Measurements from ENCODE around the gene MSANTD7.

MSANTD7 gene

GRCh38 chr10:14879124-14879927 lies 41.2 kb downstream of the MSANTD7 start (continued):
- TF ChIP-seq, protein P1, sequence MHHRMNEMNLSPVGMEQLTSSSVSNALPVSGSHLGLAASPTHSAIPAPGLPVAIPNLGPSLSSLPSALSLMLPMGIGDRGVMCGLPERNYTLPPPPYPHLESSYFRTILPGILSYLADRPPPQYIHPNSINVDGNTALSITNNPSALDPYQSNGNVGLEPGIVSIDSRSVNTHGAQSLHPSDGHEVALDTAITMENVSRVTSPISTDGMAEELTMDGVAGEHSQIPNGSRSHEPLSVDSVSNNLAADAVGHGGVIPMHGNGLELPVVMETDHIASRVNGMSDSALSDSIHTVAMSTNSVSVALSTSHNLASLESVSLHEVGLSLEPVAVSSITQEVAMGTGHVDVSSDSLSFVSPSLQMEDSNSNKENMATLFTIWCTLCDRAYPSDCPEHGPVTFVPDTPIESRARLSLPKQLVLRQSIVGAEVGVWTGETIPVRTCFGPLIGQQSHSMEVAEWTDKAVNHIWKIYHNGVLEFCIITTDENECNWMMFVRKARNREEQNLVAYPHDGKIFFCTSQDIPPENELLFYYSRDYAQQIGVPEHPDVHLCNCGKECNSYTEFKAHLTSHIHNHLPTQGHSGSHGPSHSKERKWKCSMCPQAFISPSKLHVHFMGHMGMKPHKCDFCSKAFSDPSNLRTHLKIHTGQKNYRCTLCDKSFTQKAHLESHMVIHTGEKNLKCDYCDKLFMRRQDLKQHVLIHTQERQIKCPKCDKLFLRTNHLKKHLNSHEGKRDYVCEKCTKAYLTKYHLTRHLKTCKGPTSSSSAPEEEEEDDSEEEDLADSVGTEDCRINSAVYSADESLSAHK (tag by site-specific recombination; IDR thresholded peaks at IDR 0.05), result no peak
- TF ChIP-seq ZNF777 (tag by site-specific recombination; IDR thresholded peaks at IDR 0.05; ENCODE audit: borderline replicate concordance), result no peak
- TF ChIP-seq, protein P2, sequence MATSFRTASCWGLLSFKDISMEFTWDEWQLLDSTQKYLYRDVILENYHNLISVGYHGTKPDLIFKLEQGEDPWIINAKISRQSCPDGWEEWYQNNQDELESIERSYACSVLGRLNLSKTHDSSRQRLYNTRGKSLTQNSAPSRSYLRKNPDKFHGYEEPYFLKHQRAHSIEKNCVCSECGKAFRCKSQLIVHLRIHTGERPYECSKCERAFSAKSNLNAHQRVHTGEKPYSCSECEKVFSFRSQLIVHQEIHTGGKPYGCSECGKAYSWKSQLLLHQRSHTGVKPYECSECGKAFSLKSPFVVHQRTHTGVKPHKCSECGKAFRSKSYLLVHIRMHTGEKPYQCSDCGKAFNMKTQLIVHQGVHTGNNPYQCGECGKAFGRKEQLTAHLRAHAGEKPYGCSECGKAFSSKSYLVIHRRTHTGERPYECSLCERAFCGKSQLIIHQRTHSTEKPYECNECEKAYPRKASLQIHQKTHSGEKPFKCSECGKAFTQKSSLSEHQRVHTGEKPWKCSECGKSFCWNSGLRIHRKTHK (tag by site-specific recombination; IDR thresholded peaks at IDR 0.05), result no peak
- TF ChIP-seq ZNF132 (tag by site-specific recombination; IDR thresholded peaks at IDR 0.05; ENCODE audit: borderline replicate concordance), result no peak
- peak; percentile 22; the same call in 1 of the 2 replicates for TF ChIP-seq KLF9 (tag by site-specific recombination; IDR thresholded peaks at IDR 0.05; ENCODE audit: low read depth)
- TF ChIP-seq ZNF362 (tag by site-specific recombination; IDR thresholded peaks at IDR 0.05), result peak; percentile 89
- TF ChIP-seq ZNF394 (tag by site-specific recombination; IDR thresholded peaks at IDR 0.05; ENCODE audit: borderline replicate concordance), result 0 out of 2 replicates have a peak, but pooled peaks have one; percentile 14
- peak; percentile 62 for TF ChIP-seq ZNF335 (tag by site-specific recombination; conservative IDR thresholded peaks at IDR 0.05)
- peak; percentile 50; the same call in 1 of the 2 replicates for TF ChIP-seq PRDM1 (tag by site-specific recombination; IDR thresholded peaks at IDR 0.05)
- TF ChIP-seq ZSCAN16 (tag by site-specific recombination; IDR thresholded peaks at IDR 0.05), result no peak
- TF ChIP-seq ZNF600 (tag by site-specific recombination; IDR thresholded peaks at IDR 0.05), result peak; percentile 84
- peak; percentile 23; the same call in 1 of the 2 replicates for TF ChIP-seq ZNF501 (tag by site-specific recombination; IDR thresholded peaks at IDR 0.05)
- peak; percentile 72 for TF ChIP-seq ZFHX2 (tag by site-specific recombination; conservative IDR thresholded peaks at IDR 0.05)
- TF ChIP-seq ZNF138 (tag by site-specific recombination; IDR thresholded peaks at IDR 0.05; ENCODE audit: borderline replicate concordance), result no peak
- TF ChIP-seq, protein P3, sequence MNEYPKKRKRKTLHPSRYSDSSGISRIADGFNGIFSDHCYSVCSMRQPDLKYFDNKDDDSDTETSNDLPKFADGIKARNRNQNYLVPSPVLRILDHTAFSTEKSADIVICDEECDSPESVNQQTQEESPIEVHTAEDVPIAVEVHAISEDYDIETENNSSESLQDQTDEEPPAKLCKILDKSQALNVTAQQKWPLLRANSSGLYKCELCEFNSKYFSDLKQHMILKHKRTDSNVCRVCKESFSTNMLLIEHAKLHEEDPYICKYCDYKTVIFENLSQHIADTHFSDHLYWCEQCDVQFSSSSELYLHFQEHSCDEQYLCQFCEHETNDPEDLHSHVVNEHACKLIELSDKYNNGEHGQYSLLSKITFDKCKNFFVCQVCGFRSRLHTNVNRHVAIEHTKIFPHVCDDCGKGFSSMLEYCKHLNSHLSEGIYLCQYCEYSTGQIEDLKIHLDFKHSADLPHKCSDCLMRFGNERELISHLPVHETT (tag by site-specific recombination; IDR thresholded peaks at IDR 0.05), result no peak
- TF ChIP-seq ZBTB6 (tag by site-specific recombination; IDR thresholded peaks at IDR 0.05), result no peak
- peak; percentile 70 for TF ChIP-seq ZEB2 (tag by site-specific recombination; IDR thresholded peaks at IDR 0.05)
- TF ChIP-seq ZNF664 (tag by site-specific recombination; IDR thresholded peaks at IDR 0.05), result no peak
- TF ChIP-seq ZNF660 (tag by site-specific recombination; IDR thresholded peaks at IDR 0.05), result 0 out of 2 replicates have a peak, but pooled peaks have one; percentile 47
- TF ChIP-seq SP3 (tag by site-specific recombination; IDR thresholded peaks at IDR 0.05), result 0 out of 2 replicates have a peak, but pooled peaks have one; percentile 6
- no peak for TF ChIP-seq ZNF391 (tag by site-specific recombination; IDR thresholded peaks at IDR 0.05; ENCODE audit: borderline replicate concordance, low read depth)
- peak; percentile 71 for TF ChIP-seq GLIS1 (tag by site-specific recombination; IDR thresholded peaks at IDR 0.05)
- TF ChIP-seq, protein P4, sequence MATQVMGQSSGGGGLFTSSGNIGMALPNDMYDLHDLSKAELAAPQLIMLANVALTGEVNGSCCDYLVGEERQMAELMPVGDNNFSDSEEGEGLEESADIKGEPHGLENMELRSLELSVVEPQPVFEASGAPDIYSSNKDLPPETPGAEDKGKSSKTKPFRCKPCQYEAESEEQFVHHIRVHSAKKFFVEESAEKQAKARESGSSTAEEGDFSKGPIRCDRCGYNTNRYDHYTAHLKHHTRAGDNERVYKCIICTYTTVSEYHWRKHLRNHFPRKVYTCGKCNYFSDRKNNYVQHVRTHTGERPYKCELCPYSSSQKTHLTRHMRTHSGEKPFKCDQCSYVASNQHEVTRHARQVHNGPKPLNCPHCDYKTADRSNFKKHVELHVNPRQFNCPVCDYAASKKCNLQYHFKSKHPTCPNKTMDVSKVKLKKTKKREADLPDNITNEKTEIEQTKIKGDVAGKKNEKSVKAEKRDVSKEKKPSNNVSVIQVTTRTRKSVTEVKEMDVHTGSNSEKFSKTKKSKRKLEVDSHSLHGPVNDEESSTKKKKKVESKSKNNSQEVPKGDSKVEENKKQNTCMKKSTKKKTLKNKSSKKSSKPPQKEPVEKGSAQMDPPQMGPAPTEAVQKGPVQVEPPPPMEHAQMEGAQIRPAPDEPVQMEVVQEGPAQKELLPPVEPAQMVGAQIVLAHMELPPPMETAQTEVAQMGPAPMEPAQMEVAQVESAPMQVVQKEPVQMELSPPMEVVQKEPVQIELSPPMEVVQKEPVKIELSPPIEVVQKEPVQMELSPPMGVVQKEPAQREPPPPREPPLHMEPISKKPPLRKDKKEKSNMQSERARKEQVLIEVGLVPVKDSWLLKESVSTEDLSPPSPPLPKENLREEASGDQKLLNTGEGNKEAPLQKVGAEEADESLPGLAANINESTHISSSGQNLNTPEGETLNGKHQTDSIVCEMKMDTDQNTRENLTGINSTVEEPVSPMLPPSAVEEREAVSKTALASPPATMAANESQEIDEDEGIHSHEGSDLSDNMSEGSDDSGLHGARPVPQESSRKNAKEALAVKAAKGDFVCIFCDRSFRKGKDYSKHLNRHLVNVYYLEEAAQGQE (tag by site-specific recombination; IDR thresholded peaks at IDR 0.05), result peak; percentile 24; the same call in 1 of the 2 replicates

All from HEK293 (cell line).